Mucosa of descending colon (tissue), 3 donors: Measurements from ENCODE around the gene APBB2. TPM values are rescaled to one million over a fixed set of nuclear protein-coding genes. Genes with fewer than 3 reads are reported as not detected.
"Not testable (repeated sequence)": the region's sequence is repeated elsewhere in the genome, so short reads cannot be mapped to it uniquely, and the experiment has no call there.

Experiments
- ATAC-seq: fragments of 200-7000 bp; cut with Tn5 transposase; one replicate; pipeline ENCODE4 v1.9.1; 2020; ENCODE audit warnings: mild to moderate bottlenecking, moderate library complexity
- DNase-seq, 3 donors: peaks; one replicate each; pipeline ENCODE4 v3.0.0-alpha.2; 2020
- H3K36me3 ChIP-seq: fragments of 200-600 bp; one replicate; pipeline ENCODE4 v1.8.0; 2021; ENCODE audit warnings: low read depth, mild to moderate bottlenecking
- H3K4me1 ChIP-seq: fragments of 200-600 bp; one replicate; pipeline ENCODE4 v1.8.0; 2021; ENCODE audit warnings: low read depth, mild to moderate bottlenecking
- H3K4me3 ChIP-seq: fragments of 200-600 bp; one replicate; pipeline ENCODE4 v1.8.0; 2021; ENCODE audit warnings: mild to moderate bottlenecking
- H3K9me3 ChIP-seq: fragments of 200-600 bp; one replicate; pipeline ENCODE4 v1.8.0; 2021; ENCODE audit warnings: mild to moderate bottlenecking
- CTCF ChIP-seq: fragments of 200-600 bp; IDR thresholded peaks from one replicate; pipeline ENCODE4 v1.8.0; 2022; ENCODE audit warnings: antibody characterized with exemption, mild to moderate bottlenecking
- intact Hi-C, 2 donors: fragments of 100-400 bp; cut with DNase I in 1 of 2; cut with micrococcal nuclease in 1 of 2; formaldehyde crosslinking; loops; one replicate each; pipeline versions ENCODE4 v1.11.0 to v1.11.1; 2022; cut with DNase I, micrococcal nuclease
- total RNA-seq, 3 donors: library from RNA; stranded (reverse); fragmentation: NEBNext Ultra II Directional in 2 of 3; extraction: Animal tissue kit (Norgen Biotek cat#: 25700) in 2 of 3; gene quantifications; one replicate each; pipeline versions ENCODE4 v1.2.1 to v1.2.4, GENCODE V29; 2021 to 2023
- donor health status: DM: no; HTN: no; CAD: no; lungs with moderate emphysema.
- donor health status: DM: no; HTN: no; CAD: no.
- donor health status: DM: no; HTN: yes; CAD: no.

Gene APBB2
- total RNA-seq, 3 donors from 2014 or later: 26.3 to 68.3 (median 29.6) TPM

- DNase-seq: no peak
- Histone ChIP-seq H3K9me3 (no peaks in the 10 kb centered on the region), H3K4me3 (no peak overlapping the region), H3K36me3 (no peaks in the 10 kb centered on the region), H3K4me1 (no peaks in the 10 kb centered on the region)
- intact Hi-C loops: no loop called here
- no peak for TF ChIP-seq CTCF
- ATAC-seq: no peak
Observed at GRCh38 chr4:41050880-41051775, 163.2 kb downstream of the APBB2 start.

- TF ChIP-seq CTCF: no peak
- no peaks in the 10 kb centered on the region for H3K36me3 ChIP-seq
- DNase-seq (no peak), ATAC-seq (no peak)
- no peak overlapping the region for H3K4me3 ChIP-seq
- no peaks in the 10 kb centered on the region for H3K4me1 ChIP-seq
- intact Hi-C loops: no loop called here
- H3K9me3 ChIP-seq: peaks cover 6% of the 10 kb centered on the region
Observed at GRCh38 chr4:41050116-41050515, 164.2 kb downstream of the APBB2 start.

GRCh38 chr4:41049176-41049575 lies 165.2 kb downstream of the APBB2 start:
- H3K4me1 ChIP-seq, ATAC-seq, H3K4me3 ChIP-seq, intact Hi-C loops, H3K36me3 ChIP-seq, DNase-seq: not testable (repeated sequence)
- H3K9me3 ChIP-seq: peaks cover 10% of the 10 kb centered on the region

GRCh38 chr4:41044791-41045190 lies 169.6 kb downstream of the APBB2 start:
- H3K4me3 ChIP-seq: no peak overlapping the region
- H3K9me3 ChIP-seq: peaks cover 10% of the 10 kb centered on the region
- TF ChIP-seq CTCF: no peak
- H3K36me3 ChIP-seq: no peaks in the 10 kb centered on the region
- intact Hi-C loops: no loop called here
- no peak for DNase-seq
- no peaks in the 10 kb centered on the region for H3K4me1 ChIP-seq
- no peak for ATAC-seq

GRCh38 chr4:41044165-41044564 lies 170.2 kb downstream of the APBB2 start:
- no peak for TF ChIP-seq CTCF
- H3K36me3 ChIP-seq: no peaks in the 10 kb centered on the region
- intact Hi-C loops: no loop called here
- ATAC-seq: no peak
- no peaks in the 10 kb centered on the region for H3K4me1 ChIP-seq
- DNase-seq: no peak
- H3K9me3 ChIP-seq: peaks cover 10% of the 10 kb centered on the region
- H3K4me3 ChIP-seq: no peak overlapping the region

- Histone ChIP-seq H3K4me1 (no peaks in the 10 kb centered on the region), H3K36me3 (no peaks in the 10 kb centered on the region), H3K4me3 (no peak overlapping the region), H3K9me3 (peaks cover 10% of the 10 kb centered on the region)
- ATAC-seq: no peak
- intact Hi-C loops: no loop called here
- DNase-seq: no peak
- TF ChIP-seq CTCF: no peak
Observed at GRCh38 chr4:41043465-41043864, 170.9 kb downstream of the APBB2 start.
